HL-60 (cell line): ENCODE data around the gene MED13L.

Experiments
- DNase-seq, 2 experiments: peaks; one replicate each; pipeline ENCODE4 v3.0.0-alpha.2; 2010 to 2020; ENCODE audit warnings: low read depth in 1 of 2, low spot score in 1 of 2
- H3K27ac ChIP-seq: fragments of 250-450 bp; sonication (Bioruptor Pico); replicated peaks from 2 replicates; pipeline ENCODE4 v1.5.1; 2020; ENCODE audit warnings: mild to moderate bottlenecking, moderate library complexity
- H3K27me3 ChIP-seq: fragments of 250-450 bp; sonication (Bioruptor Pico); 2 replicates; pipeline ENCODE4 v1.5.1; 2021; ENCODE audit warnings: mild to moderate bottlenecking, moderate library complexity; ENCODE audit not compliant: insufficient read depth, poor library complexity, severe bottlenecking
- H3K4me3 ChIP-seq: replicated peaks from 2 replicates; pipeline ENCODE4 v1.5.1; 2011; ENCODE audit warnings: mild to moderate bottlenecking, control low read depth, low read length; ENCODE audit not compliant: insufficient read depth
- GABPA ChIP-seq: IDR thresholded peaks from 2 replicates; pipeline ENCODE4 v1.6.1; 2012; ENCODE audit warnings: low read depth
- POLR2AphosphoS5 ChIP-seq: IDR thresholded peaks from 2 replicates; pipeline ENCODE4 v1.6.1; 2012; ENCODE audit warnings: low read depth
- SPI1 ChIP-seq: IDR thresholded peaks from 2 replicates; pipeline ENCODE4 v1.6.1; 2012; ENCODE audit warnings: low read depth, mild to moderate bottlenecking, borderline replicate concordance
- TF ChIP-seq, protein P1 (sequence below): IDR thresholded peaks from one replicate; pipeline ENCODE4 v1.5.1; 2011; ENCODE audit warnings: low read length, control low read depth, inconsistent platforms; ENCODE audit not compliant: insufficient read depth
- TF ChIP-seq, protein P2 (sequence below): IDR thresholded peaks from 2 replicates; pipeline ENCODE4 v1.6.1; 2012; ENCODE audit warnings: low read depth; ENCODE audit not compliant: insufficient replicate concordance

Gene MED13L

GRCh38 chr12:116209503-116209902 is 68.0 kb downstream of the MED13L start:
- Histone ChIP-seq H3K4me3 (no peak overlapping the region), H3K27me3 (no peaks in the 10 kb centered on the region), H3K27ac (no peak overlapping the region)
- no peak for TF ChIP-seq SPI1
- no peak for TF ChIP-seq POLR2AphosphoS5
- no peak for DNase-seq

GRCh38 chr12:116207274-116207673 is 70.2 kb downstream of the MED13L start:
- Histone ChIP-seq H3K27ac (no peak overlapping the region), H3K4me3 (no peak overlapping the region), H3K27me3 (no peaks in the 10 kb centered on the region)
- TF ChIP-seq POLR2AphosphoS5 (no peak), SPI1 (no peak), GABPA (no peak)
- TF ChIP-seq, protein P1, sequence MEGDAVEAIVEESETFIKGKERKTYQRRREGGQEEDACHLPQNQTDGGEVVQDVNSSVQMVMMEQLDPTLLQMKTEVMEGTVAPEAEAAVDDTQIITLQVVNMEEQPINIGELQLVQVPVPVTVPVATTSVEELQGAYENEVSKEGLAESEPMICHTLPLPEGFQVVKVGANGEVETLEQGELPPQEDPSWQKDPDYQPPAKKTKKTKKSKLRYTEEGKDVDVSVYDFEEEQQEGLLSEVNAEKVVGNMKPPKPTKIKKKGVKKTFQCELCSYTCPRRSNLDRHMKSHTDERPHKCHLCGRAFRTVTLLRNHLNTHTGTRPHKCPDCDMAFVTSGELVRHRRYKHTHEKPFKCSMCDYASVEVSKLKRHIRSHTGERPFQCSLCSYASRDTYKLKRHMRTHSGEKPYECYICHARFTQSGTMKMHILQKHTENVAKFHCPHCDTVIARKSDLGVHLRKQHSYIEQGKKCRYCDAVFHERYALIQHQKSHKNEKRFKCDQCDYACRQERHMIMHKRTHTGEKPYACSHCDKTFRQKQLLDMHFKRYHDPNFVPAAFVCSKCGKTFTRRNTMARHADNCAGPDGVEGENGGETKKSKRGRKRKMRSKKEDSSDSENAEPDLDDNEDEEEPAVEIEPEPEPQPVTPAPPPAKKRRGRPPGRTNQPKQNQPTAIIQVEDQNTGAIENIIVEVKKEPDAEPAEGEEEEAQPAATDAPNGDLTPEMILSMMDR, result no peak
- TF ChIP-seq, protein P2, sequence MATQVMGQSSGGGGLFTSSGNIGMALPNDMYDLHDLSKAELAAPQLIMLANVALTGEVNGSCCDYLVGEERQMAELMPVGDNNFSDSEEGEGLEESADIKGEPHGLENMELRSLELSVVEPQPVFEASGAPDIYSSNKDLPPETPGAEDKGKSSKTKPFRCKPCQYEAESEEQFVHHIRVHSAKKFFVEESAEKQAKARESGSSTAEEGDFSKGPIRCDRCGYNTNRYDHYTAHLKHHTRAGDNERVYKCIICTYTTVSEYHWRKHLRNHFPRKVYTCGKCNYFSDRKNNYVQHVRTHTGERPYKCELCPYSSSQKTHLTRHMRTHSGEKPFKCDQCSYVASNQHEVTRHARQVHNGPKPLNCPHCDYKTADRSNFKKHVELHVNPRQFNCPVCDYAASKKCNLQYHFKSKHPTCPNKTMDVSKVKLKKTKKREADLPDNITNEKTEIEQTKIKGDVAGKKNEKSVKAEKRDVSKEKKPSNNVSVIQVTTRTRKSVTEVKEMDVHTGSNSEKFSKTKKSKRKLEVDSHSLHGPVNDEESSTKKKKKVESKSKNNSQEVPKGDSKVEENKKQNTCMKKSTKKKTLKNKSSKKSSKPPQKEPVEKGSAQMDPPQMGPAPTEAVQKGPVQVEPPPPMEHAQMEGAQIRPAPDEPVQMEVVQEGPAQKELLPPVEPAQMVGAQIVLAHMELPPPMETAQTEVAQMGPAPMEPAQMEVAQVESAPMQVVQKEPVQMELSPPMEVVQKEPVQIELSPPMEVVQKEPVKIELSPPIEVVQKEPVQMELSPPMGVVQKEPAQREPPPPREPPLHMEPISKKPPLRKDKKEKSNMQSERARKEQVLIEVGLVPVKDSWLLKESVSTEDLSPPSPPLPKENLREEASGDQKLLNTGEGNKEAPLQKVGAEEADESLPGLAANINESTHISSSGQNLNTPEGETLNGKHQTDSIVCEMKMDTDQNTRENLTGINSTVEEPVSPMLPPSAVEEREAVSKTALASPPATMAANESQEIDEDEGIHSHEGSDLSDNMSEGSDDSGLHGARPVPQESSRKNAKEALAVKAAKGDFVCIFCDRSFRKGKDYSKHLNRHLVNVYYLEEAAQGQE, result no peak
- no peak for DNase-seq

DNA sequence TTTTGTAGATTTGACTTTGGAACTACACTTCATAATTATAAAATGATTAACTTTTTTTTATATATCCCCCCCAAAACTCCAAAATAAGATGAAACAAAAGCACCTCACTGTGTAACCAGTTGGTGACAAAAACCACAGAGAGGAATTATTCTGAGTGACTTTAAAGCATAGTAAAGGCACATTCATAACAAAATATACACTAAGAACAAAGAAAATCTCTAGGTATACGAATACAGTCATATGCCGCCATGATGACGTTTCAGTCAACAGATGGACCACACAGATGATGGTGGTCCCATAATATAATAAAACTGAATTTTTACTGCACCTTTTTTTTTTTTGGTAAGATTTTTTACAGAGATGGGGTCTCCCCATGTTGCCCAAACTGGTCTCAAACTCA is 70.7 kb downstream of the MED13L start:
- no peak for DNase-seq

DNA sequence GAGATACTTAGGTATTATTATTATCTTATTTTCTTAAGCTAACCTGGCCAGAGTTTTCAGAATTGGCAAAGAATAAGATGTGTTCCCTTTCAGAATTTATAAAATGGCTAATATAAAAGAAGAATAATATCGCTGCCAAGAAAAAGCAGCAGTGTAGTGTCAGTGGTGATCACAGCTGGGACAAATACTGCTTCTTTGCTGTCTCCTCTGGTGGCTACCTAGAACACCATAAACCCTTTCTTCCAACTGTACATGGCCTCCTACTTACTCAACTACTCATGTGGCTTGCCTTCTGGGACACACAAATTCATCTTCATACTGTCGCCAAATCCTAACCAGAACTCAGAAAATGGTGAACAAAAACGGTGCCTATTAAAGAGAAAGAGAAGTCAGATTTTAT is 72.7 kb downstream of the MED13L start:
- DNase-seq, result no peak
- Histone ChIP-seq H3K4me3 (no peak overlapping the region), H3K27me3 (no peaks in the 10 kb centered on the region), H3K27ac (no peak overlapping the region)
- TF ChIP-seq GABPA (no peak), POLR2AphosphoS5 (no peak), SPI1 (no peak)
- TF ChIP-seq, protein P1, result no peak
- TF ChIP-seq, protein P2, result no peak

More for the DNA sequence above, 70.7 kb downstream of the MED13L start:
- TF ChIP-seq, protein P2, result no peak
- TF ChIP-seq POLR2AphosphoS5 (no peak), GABPA (no peak), SPI1 (no peak)
- TF ChIP-seq, protein P1, result no peak
- H3K4me3 ChIP-seq, result no peak overlapping the region
- H3K27me3 ChIP-seq, result no peaks in the 10 kb centered on the region
- H3K27ac ChIP-seq, result no peak overlapping the region
